Testis (tissue), 5 donors: Measurements from ENCODE around the gene RETREG3. TPM values are rescaled to one million over a fixed set of nuclear protein-coding genes. Genes with fewer than 3 reads are reported as not detected.

Source experiments
- DNase-seq: peaks from one replicate; pipeline ENCODE4 v3.0.0-alpha.2; 2019
- H3K27ac ChIP-seq, 2 donors: fragments of 200-600 bp; sonication (generic); one replicate each; pipeline ENCODE4 v1.5.1; 2019
- H3K27me3 ChIP-seq: fragments of 200-600 bp; sonication (generic); one replicate; pipeline ENCODE4 v1.5.1; 2019
- H3K36me3 ChIP-seq: fragments of 200-600 bp; sonication (generic); one replicate; pipeline ENCODE4 v1.5.1; 2017; ENCODE audit warnings: low read depth; ENCODE audit errors: missing control alignments
- H3K4me1 ChIP-seq: fragments of 200-600 bp; sonication (generic); one replicate; pipeline ENCODE4 v1.5.1; 2019
- H3K4me3 ChIP-seq, 2 donors: fragments of 200-600 bp; sonication (generic); one replicate each; pipeline ENCODE4 v1.5.1; 2017 to 2019
- H3K9me3 ChIP-seq: fragments of 200-600 bp; sonication (generic); one replicate; pipeline ENCODE4 v1.5.1; 2017
- POLR2A ChIP-seq: fragments of 450-650 bp; IDR thresholded peaks from one replicate; pipeline ENCODE4 v1.6.1; 2017; ENCODE audit warnings: antibody characterized with exemption, mild to moderate bottlenecking, moderate library complexity
- WGBS, 2 donors: methylation state at CpG; one replicate each; pipeline ENCODE4 v1.1.5; 2018; 5-methylcytosine and 5-hydroxymethylcytosine counted together
- intact Hi-C: fragments of 100-400 bp; cut with DNase I; formaldehyde crosslinking; loops from one replicate; pipeline ENCODE4 v1.15.1; 2023; ENCODE audit warnings: low total_unique reads
- long read RNA-seq, 2 donors: transcript quantifications; one replicate each; lab custom pipeline, GENCODE V29; 2026
- polyA plus RNA-seq: library from polyadenylated mRNA; stranded (reverse); fragments of 350-450 nt; fragmentation: Illumina TruSeq; extraction: RNeasy Lipid Tissue Mini Kit (QIAGEN cat#74804); gene quantifications from one replicate; pipeline ENCODE4 v1.2.3, GENCODE V29; 2014; ENCODE audit warnings: low read depth, low replicate concordance; ENCODE audit not compliant: insufficient read depth
- total RNA-seq, 2 donors: library from RNA; depleted of rRNA; stranded (reverse); fragments of >200 nt; gene quantifications; one replicate each; pipeline ENCODE4 v1.2.3, GENCODE V29; 2016
- TF ChIP-seq, protein P1 (sequence below), 3 experiments: fragments of 450-650 bp in 2 of 3; fragments of 200-600 bp in 1 of 3; sonication (generic) in 1 of 3; IDR thresholded peaks; one replicate each; pipeline ENCODE4 v1.5.1; 2016 to 2019; ENCODE audit warnings: antibody characterized with exemption in 3 of 3, mild to moderate bottlenecking in 2 of 3, moderate library complexity in 1 of 3

Gene RETREG3, protein sequence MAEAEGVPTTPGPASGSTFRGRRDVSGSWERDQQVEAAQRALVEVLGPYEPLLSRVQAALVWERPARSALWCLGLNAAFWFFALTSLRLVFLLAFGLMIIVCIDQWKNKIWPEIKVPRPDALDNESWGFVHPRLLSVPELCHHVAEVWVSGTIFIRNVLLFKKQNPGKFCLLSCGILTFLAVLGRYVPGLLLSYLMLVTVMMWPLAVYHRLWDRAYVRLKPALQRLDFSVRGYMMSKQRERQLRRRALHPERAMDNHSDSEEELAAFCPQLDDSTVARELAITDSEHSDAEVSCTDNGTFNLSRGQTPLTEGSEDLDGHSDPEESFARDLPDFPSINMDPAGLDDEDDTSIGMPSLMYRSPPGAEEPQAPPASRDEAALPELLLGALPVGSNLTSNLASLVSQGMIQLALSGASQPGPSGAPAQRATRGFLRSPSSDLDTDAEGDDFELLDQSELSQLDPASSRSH
- total RNA-seq (100 to 1,000 TPM; 140 to 154 TPM), polyA plus RNA-seq (62.3 TPM)
- long read RNA-seq, donor 1, transcript RETREG3-205 (8 exons, 1,632 nt): minor isoform, 6 of 161 reads
- long read RNA-seq, donor 1, transcript RETREG3-201 (9 exons, 3,759 nt): major isoform, 17 of 161 reads
- long read RNA-seq, donor 1, partial matches to known transcripts: 112 of 161 reads
- long read RNA-seq, donor 1, other reads (novel, unspliced or antisense): 25 of 161 reads
- long read RNA-seq, donor 2, transcript RETREG3-201 (9 exons, 3,759 nt): major isoform, 10 of 17 reads
- long read RNA-seq, donor 2, partial matches to known transcripts: 5 of 17 reads
- long read RNA-seq, donor 2, other reads (novel, unspliced or antisense): 0 of 17 reads

DNA sequence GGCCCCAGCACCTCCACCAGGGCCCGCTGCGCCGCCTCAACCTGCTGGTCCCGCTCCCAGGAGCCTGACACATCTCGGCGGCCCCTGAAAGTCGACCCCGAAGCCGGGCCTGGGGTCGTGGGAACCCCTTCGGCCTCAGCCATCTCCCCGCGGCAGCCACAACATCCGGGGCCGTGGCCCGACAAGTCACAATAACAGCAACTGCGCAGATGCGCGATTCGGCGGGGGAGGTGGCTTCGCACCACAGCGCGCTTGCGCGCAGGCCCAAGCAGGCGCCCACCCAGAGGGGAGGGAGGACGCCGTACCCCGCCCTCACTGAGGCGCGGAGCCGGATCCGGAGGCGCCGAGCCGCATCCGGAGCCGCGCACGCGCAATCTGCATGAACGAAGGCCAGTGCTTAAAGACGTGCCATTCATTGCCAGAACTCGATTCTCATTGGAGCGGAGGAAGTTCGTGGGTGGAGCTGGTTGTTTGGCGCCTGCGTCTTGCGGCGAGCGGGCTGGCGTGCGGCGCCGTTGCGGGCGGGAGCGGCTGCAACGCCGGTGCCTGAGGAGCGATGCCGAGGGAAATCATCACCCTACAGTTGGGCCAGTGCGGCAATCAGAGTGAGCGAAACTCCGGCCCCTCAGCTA is at the start of gene RETREG3, which contains the start of gene TUBG1:
RETREG3 (minus strand) TSS at position 193 of the 632 bp plus-strand sequence; CDS start at position 143, 50 bp downstream.
TUBG1 (plus strand) TSS at position 502 of the 632 bp plus-strand sequence; CDS start at position 557, 55 bp downstream.
- intact Hi-C loops: no loop called here
- H3K4me3 ChIP-seq: peak within 1 kb of the TSS; percentile 98 to 99
- WGBS, 2 donors: 0% methylated on average over 37 to 51 of the region's 66 CpGs
- DNase-seq: peak; percentile 99
- TF ChIP-seq, protein P1, sequence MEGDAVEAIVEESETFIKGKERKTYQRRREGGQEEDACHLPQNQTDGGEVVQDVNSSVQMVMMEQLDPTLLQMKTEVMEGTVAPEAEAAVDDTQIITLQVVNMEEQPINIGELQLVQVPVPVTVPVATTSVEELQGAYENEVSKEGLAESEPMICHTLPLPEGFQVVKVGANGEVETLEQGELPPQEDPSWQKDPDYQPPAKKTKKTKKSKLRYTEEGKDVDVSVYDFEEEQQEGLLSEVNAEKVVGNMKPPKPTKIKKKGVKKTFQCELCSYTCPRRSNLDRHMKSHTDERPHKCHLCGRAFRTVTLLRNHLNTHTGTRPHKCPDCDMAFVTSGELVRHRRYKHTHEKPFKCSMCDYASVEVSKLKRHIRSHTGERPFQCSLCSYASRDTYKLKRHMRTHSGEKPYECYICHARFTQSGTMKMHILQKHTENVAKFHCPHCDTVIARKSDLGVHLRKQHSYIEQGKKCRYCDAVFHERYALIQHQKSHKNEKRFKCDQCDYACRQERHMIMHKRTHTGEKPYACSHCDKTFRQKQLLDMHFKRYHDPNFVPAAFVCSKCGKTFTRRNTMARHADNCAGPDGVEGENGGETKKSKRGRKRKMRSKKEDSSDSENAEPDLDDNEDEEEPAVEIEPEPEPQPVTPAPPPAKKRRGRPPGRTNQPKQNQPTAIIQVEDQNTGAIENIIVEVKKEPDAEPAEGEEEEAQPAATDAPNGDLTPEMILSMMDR (IDR thresholded peaks at IDR 0.05): peak in 2 of 3 experiments; percentile 9 to 28
- peak; percentile 81 for TF ChIP-seq POLR2A
- H3K36me3 ChIP-seq: no peaks in the 10 kb centered on the region
- H3K9me3 ChIP-seq: no peaks in the 10 kb centered on the region
- peaks cover 23% of the 10 kb centered on the region for H3K4me1 ChIP-seq
- peak within 1 kb of the TSS; percentile 95 to 96 for H3K27ac ChIP-seq
- H3K27me3 ChIP-seq: no peaks in the 10 kb centered on the region

DNA sequence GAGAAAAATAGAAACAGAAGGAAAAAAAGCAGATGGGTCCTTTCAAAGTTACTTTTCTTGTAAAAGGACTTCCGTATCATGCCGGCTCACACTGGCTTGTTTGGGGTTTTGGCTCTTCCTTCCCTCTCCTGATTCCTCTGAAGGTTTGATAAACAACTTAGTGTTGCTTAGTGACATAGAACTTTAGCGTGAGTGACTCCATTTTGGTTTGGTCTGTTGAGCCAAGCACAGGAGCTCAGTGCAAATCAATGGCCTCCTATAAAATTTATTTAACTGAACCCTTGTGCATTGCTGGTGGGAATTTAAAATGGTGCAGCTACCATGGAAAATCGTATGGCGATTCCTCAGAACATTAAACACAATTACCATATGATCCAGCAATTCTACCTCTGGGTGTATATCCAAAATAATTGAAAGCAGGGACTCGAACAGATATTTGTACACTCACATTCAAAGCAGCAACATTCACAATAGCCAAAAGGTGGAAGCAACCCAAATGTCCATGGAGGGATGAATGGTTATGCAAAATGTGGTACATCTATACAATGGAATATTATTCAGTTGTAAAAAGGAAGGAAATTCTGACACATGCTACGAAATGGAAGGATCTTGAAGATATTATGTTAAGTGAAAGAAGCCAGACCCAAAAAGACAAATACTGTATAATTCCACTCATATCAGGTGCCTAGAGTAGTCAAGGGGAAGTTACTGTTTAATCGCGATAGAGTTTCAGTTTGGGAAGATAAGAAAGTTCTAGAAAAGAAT is 48.8 kb upstream of the RETREG3 start:
- intact Hi-C loops: no loop called here
- Histone ChIP-seq H3K4me3 (no peak overlapping the region), H3K27ac (no peak overlapping the region), H3K9me3 (no peaks in the 10 kb centered on the region), H3K36me3 (no peaks in the 10 kb centered on the region), H3K4me1 (peaks cover 18% of the 10 kb centered on the region), H3K27me3 (no peaks in the 10 kb centered on the region)
- no peak for DNase-seq
- WGBS, 2 donors: 79 to 80% methylated on average over 9 of the region's 9 CpGs
- TF ChIP-seq POLR2A: no peak
- TF ChIP-seq, protein P1 (IDR thresholded peaks at IDR 0.05): no peak

DNA sequence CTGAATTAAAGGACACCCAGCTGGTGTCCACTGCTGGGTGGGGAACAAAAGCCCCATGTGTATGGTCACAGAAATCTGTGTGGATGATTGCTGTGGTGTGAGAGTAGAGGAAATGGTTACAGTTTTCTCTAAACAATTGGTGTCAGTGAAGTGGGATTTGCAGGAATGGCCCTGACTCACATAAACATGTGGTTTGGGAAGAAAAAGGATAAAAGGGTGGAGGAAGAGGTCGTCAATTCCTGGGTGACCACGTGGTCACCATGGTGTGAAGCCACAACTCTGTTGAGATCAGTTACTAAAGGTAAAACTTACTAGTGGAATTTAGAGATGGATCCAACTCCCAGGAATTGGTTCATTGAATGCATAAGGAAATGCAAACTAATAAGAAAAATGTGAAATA is 46.4 kb upstream of the RETREG3 start:
- DNase-seq: no peak

More for the DNA sequence above, 46.4 kb upstream of the RETREG3 start:
- Histone ChIP-seq H3K9me3 (no peaks in the 10 kb centered on the region), H3K27me3 (no peaks in the 10 kb centered on the region), H3K36me3 (no peaks in the 10 kb centered on the region), H3K27ac (no peak overlapping the region), H3K4me1 (peaks cover 22% of the 10 kb centered on the region), H3K4me3 (no peak overlapping the region)
- TF ChIP-seq, protein P1 (IDR thresholded peaks at IDR 0.05): no peak
- TF ChIP-seq POLR2A: no peak
- intact Hi-C loops: no loop called here
- WGBS, 2 donors: 66 to 69% methylated on average over 2 of the region's 2 CpGs
